GM19099 (cell line): ENCODE data around the gene ZNF19.

ENCODE experiments used
- POLR2A ChIP-seq: IDR thresholded peaks from 3 replicates; pipeline ENCODE4 v1.6.1; 2011; ENCODE audit warnings: low read depth; ENCODE audit not compliant: insufficient read length; ENCODE audit errors: extremely low read depth

ZNF19 gene

GRCh38 chr16:71431991-71432390, 57.1 kb downstream of the ZNF19 start:
- no peak for TF ChIP-seq POLR2A

- no peak for TF ChIP-seq POLR2A
These were observed 57.9 kb downstream of the ZNF19 start for GRCh38 chr16:71431176-71431575.

- TF ChIP-seq POLR2A = no peak
These were observed 58.4 kb downstream of the ZNF19 start for GRCh38 chr16:71430744-71431143.

GRCh38 chr16:71429581-71429980, 59.5 kb downstream of the ZNF19 start:
- no peak for TF ChIP-seq POLR2A

GRCh38 chr16:71428883-71429282, 60.2 kb downstream of the ZNF19 start:
- no peak for TF ChIP-seq POLR2A

- TF ChIP-seq POLR2A = no peak
These were observed 60.7 kb downstream of the ZNF19 start for GRCh38 chr16:71428385-71428784.

GRCh38 chr16:71426880-71427615, 62.1 kb downstream of the ZNF19 start:
- TF ChIP-seq POLR2A = no peak

- TF ChIP-seq POLR2A = no peak
These were observed 62.9 kb downstream of the ZNF19 start for GRCh38 chr16:71426069-71426879.

GRCh38 chr16:71425746-71426068, 63.4 kb downstream of the ZNF19 start:
- TF ChIP-seq POLR2A = no peak

GRCh38 chr16:71424626-71425025, 64.5 kb downstream of the ZNF19 start:
- no peak for TF ChIP-seq POLR2A

- no peak for TF ChIP-seq POLR2A
These were observed 65.3 kb downstream of the ZNF19 start for GRCh38 chr16:71423865-71424264.
